Testis (tissue), 5 donors: ENCODE results near the gene GRAMD1B. TPM values are rescaled to one million over a fixed set of nuclear protein-coding genes. Genes with fewer than 3 reads are reported as not detected.

Source experiments
- DNase-seq: peaks from one replicate; pipeline ENCODE4 v3.0.0-alpha.2; 2019
- H3K27ac ChIP-seq, 2 donors: fragments of 200-600 bp; sonication (generic); one replicate each; pipeline ENCODE4 v1.5.1; 2019
- H3K27me3 ChIP-seq: fragments of 200-600 bp; sonication (generic); one replicate; pipeline ENCODE4 v1.5.1; 2019
- H3K36me3 ChIP-seq: fragments of 200-600 bp; sonication (generic); one replicate; pipeline ENCODE4 v1.5.1; 2017; ENCODE audit warnings: low read depth; ENCODE audit errors: missing control alignments
- H3K4me1 ChIP-seq: fragments of 200-600 bp; sonication (generic); one replicate; pipeline ENCODE4 v1.5.1; 2019
- H3K4me3 ChIP-seq, 2 donors: fragments of 200-600 bp; sonication (generic); one replicate each; pipeline ENCODE4 v1.5.1; 2017 to 2019
- H3K9me3 ChIP-seq: fragments of 200-600 bp; sonication (generic); one replicate; pipeline ENCODE4 v1.5.1; 2017
- CTCF ChIP-seq, 3 experiments: fragments of 450-650 bp in 2 of 3; fragments of 200-600 bp in 1 of 3; sonication (generic) in 1 of 3; IDR thresholded peaks; one replicate each; pipeline ENCODE4 v1.5.1; 2016 to 2019; ENCODE audit warnings: antibody characterized with exemption in 3 of 3, mild to moderate bottlenecking in 2 of 3, moderate library complexity in 1 of 3
- POLR2A ChIP-seq: fragments of 450-650 bp; IDR thresholded peaks from one replicate; pipeline ENCODE4 v1.6.1; 2017; ENCODE audit warnings: antibody characterized with exemption, mild to moderate bottlenecking, moderate library complexity
- WGBS, 2 donors: methylation state at CpG; one replicate each; pipeline ENCODE4 v1.1.5; 2018; 5-methylcytosine and 5-hydroxymethylcytosine counted together
- intact Hi-C: fragments of 100-400 bp; cut with DNase I; formaldehyde crosslinking; loops from one replicate; pipeline ENCODE4 v1.15.1; 2023; ENCODE audit warnings: low total_unique reads
- long read RNA-seq, 2 donors: transcript quantifications; one replicate each; lab custom pipeline, GENCODE V29; 2026
- polyA plus RNA-seq: library from polyadenylated mRNA; stranded (reverse); fragments of 350-450 nt; fragmentation: Illumina TruSeq; extraction: RNeasy Lipid Tissue Mini Kit (QIAGEN cat#74804); gene quantifications from one replicate; pipeline ENCODE4 v1.2.3, GENCODE V29; 2014; ENCODE audit warnings: low read depth, low replicate concordance; ENCODE audit not compliant: insufficient read depth
- total RNA-seq, 2 donors: library from RNA; depleted of rRNA; stranded (reverse); fragments of >200 nt; gene quantifications; one replicate each; pipeline ENCODE4 v1.2.3, GENCODE V29; 2016

The GRAMD1B gene
- total RNA-seq = 10 to 100 TPM; 48.1 to 78.9 TPM
- polyA plus RNA-seq = 48.9 TPM
- long read RNA-seq, donor 1, transcript GRAMD1B-209 (2 exons, 707 nt) = major isoform, 6 of 20 reads
- long read RNA-seq, donor 1, partial matches to known transcripts = 10 of 20 reads
- long read RNA-seq, donor 1, other reads (novel, unspliced or antisense) = 0 of 20 reads
- long read RNA-seq, donor 2, transcript GRAMD1B-209 (2 exons, 707 nt) = major isoform, 11 of 13 reads
- long read RNA-seq, donor 2, partial matches to known transcripts = 0 of 13 reads
- long read RNA-seq, donor 2, other reads (novel, unspliced or antisense) = 0 of 13 reads

GRCh38 chr11:123429913-123430720 is at the start of gene GRAMD1B:
TSS of gene GRAMD1B (plus strand) at chr11:123430269. CDS start at chr11:123430793, 524 bp downstream.
- Histone ChIP-seq H3K27me3 (no peaks in the 10 kb centered on the region), H3K4me1 (no peaks in the 10 kb centered on the region), H3K27ac (peak within 1 kb of the TSS; percentile 69 to 89), H3K36me3 (no peaks in the 10 kb centered on the region), H3K4me3 (peak within 1 kb of the TSS; percentile 68 to 81), H3K9me3 (no peaks in the 10 kb centered on the region)
- 0 to 1% methylated on average over 22 to 38 of the region's 57 CpGs for WGBS, 2 donors
- intact Hi-C loops = no loop called here
- no peak for TF ChIP-seq POLR2A
- no peak for TF ChIP-seq CTCF (IDR thresholded peaks at IDR 0.05)
- DNase-seq = peak; percentile 46

- Histone ChIP-seq H3K27me3 (no peaks in the 10 kb centered on the region), H3K36me3 (no peaks in the 10 kb centered on the region), H3K4me1 (no peaks in the 10 kb centered on the region), H3K4me3 (no peak overlapping the region), H3K27ac (no peak overlapping the region), H3K9me3 (no peaks in the 10 kb centered on the region)
- DNase-seq = no peak
- TF ChIP-seq POLR2A (no peak), CTCF (IDR thresholded peaks at IDR 0.05) (no peak)
- intact Hi-C loops = no loop called here
- WGBS, 2 donors = 94 to 96% methylated on average over 5 of the region's 5 CpGs
Measured at GRCh38 chr11:123381149-123381548, 48.9 kb upstream of the GRAMD1B start.

- Histone ChIP-seq H3K27ac (no peak overlapping the region), H3K4me1 (no peaks in the 10 kb centered on the region), H3K4me3 (no peak overlapping the region), H3K27me3 (no peaks in the 10 kb centered on the region), H3K36me3 (no peaks in the 10 kb centered on the region), H3K9me3 (no peaks in the 10 kb centered on the region)
- no peak for DNase-seq
- TF ChIP-seq CTCF (IDR thresholded peaks at IDR 0.05) (no peak), POLR2A (no peak)
- intact Hi-C loops = no loop called here
- 86 to 87% methylated on average over 4 of the region's 4 CpGs for WGBS, 2 donors
Measured at GRCh38 chr11:123381817-123382554, 48.1 kb upstream of the GRAMD1B start.

GRCh38 chr11:123382555-123383074 is 47.5 kb upstream of the GRAMD1B start:
- WGBS, 2 donors = 92 to 93% methylated on average over 3 of the region's 3 CpGs
- H3K27me3 ChIP-seq = no peaks in the 10 kb centered on the region
- no peak overlapping the region for H3K27ac ChIP-seq
- no peak overlapping the region for H3K4me3 ChIP-seq
- no peak for DNase-seq
- no peak for TF ChIP-seq POLR2A
- TF ChIP-seq CTCF (IDR thresholded peaks at IDR 0.05) = no peak
- intact Hi-C loops = no loop called here
- no peaks in the 10 kb centered on the region for H3K4me1 ChIP-seq
- H3K9me3 ChIP-seq = no peaks in the 10 kb centered on the region
- H3K36me3 ChIP-seq = no peaks in the 10 kb centered on the region
